ENCODE results near the gene FXYD7. TPM values are rescaled to one million over a fixed set of nuclear protein-coding genes. Genes with fewer than 3 reads are reported as not detected.

Gene FXYD7
- total RNA-seq, 1 experiment from 2014 or later, result 0.71 TPM

DNA sequence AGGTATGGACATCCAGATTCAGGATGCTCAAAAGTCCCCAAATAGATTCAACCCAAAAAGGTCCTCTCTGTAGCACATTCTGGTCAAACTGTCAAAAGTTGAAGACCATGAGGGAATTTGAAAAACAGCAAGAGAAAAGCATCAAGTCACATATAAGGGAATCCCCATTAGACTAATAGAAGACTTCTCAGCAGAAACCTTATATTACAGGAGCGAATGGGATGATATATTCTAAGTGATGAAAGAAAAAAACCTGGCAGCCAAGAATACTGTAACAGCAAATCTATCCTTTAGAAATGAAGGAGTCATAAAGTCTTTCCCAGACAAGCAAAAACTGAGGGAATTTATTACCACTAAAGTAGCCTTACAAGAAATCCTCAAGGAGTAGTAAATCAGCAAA lies 41.2 kb downstream of the FXYD7 start:
- H3K27me3 ChIP-seq (ENCODE audit: insufficient read depth, low read length), result no peaks in the 10 kb centered on the region
- ATAC-seq, result no peak

More for the DNA sequence above, 41.2 kb downstream of the FXYD7 start:
- no peak overlapping the region for H3K4me2 ChIP-seq (ENCODE audit: low read length)
- intact Hi-C loops (cut with micrococcal nuclease), result no loop called here
- RAD21 ChIA-PET (ENCODE audit: low non-redundant PET in 1 of 2, low total read pairs in 2 of 2, uncharacterized antibody in 2 of 2, unreplicated experiment in 2 of 2), result no interaction called here
- no peaks in the 10 kb centered on the region for H3K4me1 ChIP-seq (ENCODE audit: control insufficient read depth in 1 of 2, insufficient read depth in 2 of 2, low read length in 2 of 2)
- no peak for TF ChIP-seq SP1 (IDR thresholded peaks at IDR 0.05; ENCODE audit: low read depth)
- no peak for TF ChIP-seq EZH2phosphoT487 (IDR thresholded peaks at IDR 0.05; ENCODE audit: borderline replicate concordance)
- TF ChIP-seq RAD21 (IDR thresholded peaks at IDR 0.05; ENCODE audit: low read depth), result no peak
- TF ChIP-seq JUND (IDR thresholded peaks at IDR 0.05), result no peak
- no peak for TF ChIP-seq POLR2A (IDR thresholded peaks at IDR 0.05; ENCODE audit: borderline replicate concordance, extremely low read depth, insufficient read depth, insufficient read length)
- TF ChIP-seq ATF3 (IDR thresholded peaks at IDR 0.05), result no peak
- TF ChIP-seq, protein P1, sequence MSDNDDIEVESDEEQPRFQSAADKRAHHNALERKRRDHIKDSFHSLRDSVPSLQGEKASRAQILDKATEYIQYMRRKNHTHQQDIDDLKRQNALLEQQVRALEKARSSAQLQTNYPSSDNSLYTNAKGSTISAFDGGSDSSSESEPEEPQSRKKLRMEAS (IDR thresholded peaks at IDR 0.05), result no peak
- TF ChIP-seq ZNF274 (IDR thresholded peaks at IDR 0.05; ENCODE audit: low read depth, low read length), result no peak
- no peak for TF ChIP-seq ZFX (IDR thresholded peaks at IDR 0.05)
- TF ChIP-seq EZH2 (IDR thresholded peaks at IDR 0.05), result no peak
- no peak for TF ChIP-seq ELF1 (IDR thresholded peaks at IDR 0.05; ENCODE audit: borderline replicate concordance, low read depth)
- TF ChIP-seq CBX3 (IDR thresholded peaks at IDR 0.05; ENCODE audit: low read depth), result no peak
- TF ChIP-seq CEBPB (IDR thresholded peaks at IDR 0.05; ENCODE audit: low read depth), result no peak
- TF ChIP-seq EGR1 (IDR thresholded peaks at IDR 0.05; ENCODE audit: low read depth), result no peak
- no peak for TF ChIP-seq FOSL1 (IDR thresholded peaks at IDR 0.05; ENCODE audit: low read depth)
- TF ChIP-seq POLR2AphosphoS5 (IDR thresholded peaks at IDR 0.05; ENCODE audit: low read depth, low read length), result no peak
- TF ChIP-seq ZBTB33 (IDR thresholded peaks at IDR 0.05; ENCODE audit: extremely low read depth, insufficient replicate concordance, low read length), result no peak
- no peak for TF ChIP-seq SIN3A (IDR thresholded peaks at IDR 0.05; ENCODE audit: low read depth)
- no peak for TF ChIP-seq CTCF (IDR thresholded peaks at IDR 0.05 in 2 of 3, conservative IDR thresholded peaks at IDR 0.05 in 1 of 3; ENCODE audit: borderline replicate concordance in 1 of 3, insufficient read depth in 1 of 3, low read depth in 2 of 3, low read length in 2 of 3)
- TF ChIP-seq SRF (IDR thresholded peaks at IDR 0.05; ENCODE audit: low read depth), result no peak
- H2AFZ ChIP-seq (ENCODE audit: low read depth, low read length, poor library complexity, severe bottlenecking), result no peak overlapping the region
- no peak for DNase-seq (ENCODE audit: low read depth, low spot score)
- no peaks in the 10 kb centered on the region for H3K9me2 ChIP-seq (ENCODE audit: insufficient read depth)
- no TSS peak for BruUV-seq (replicated peaks)
- H3K36me3 ChIP-seq (ENCODE audit: control insufficient read depth in 1 of 2, insufficient read depth in 2 of 2, low read length in 2 of 2), result no peaks in the 10 kb centered on the region
- H3K9ac ChIP-seq (ENCODE audit: low read length), result no peak overlapping the region
- CTCF ChIA-PET, result no interaction called here
- no peaks in the 10 kb centered on the region for H4K20me1 ChIP-seq (ENCODE audit: insufficient read depth)
- POLR2A ChIA-PET, result no interaction called here
- H3K27ac ChIP-seq (ENCODE audit: low read depth, low read length), result no peak overlapping the region
- no peaks in the 10 kb centered on the region for H3K79me2 ChIP-seq (ENCODE audit: insufficient read depth, low read length)
- no peak overlapping the region for H3K4me3 ChIP-seq (replicated peaks in 1 of 2; ENCODE audit: low read depth in 1 of 2, low read length in 2 of 2)
- H3K9me3 ChIP-seq (ENCODE audit: control insufficient read depth in 1 of 2, insufficient read depth in 1 of 2, low read depth in 1 of 2, low read length in 2 of 2), result no peaks in the 10 kb centered on the region

Measured in HCT116 (cell line).